ENCODE results near the gene OR5K4. TPM values are rescaled to one million over a fixed set of nuclear protein-coding genes. Genes with fewer than 3 reads are reported as not detected.
A peak's percentile ranks its signal among the peaks of the same experiment; 100 is the strongest.

OR5K4 gene
- total and polyA plus RNA-seq, 2 experiments from 2014 or later = not detected

DNA sequence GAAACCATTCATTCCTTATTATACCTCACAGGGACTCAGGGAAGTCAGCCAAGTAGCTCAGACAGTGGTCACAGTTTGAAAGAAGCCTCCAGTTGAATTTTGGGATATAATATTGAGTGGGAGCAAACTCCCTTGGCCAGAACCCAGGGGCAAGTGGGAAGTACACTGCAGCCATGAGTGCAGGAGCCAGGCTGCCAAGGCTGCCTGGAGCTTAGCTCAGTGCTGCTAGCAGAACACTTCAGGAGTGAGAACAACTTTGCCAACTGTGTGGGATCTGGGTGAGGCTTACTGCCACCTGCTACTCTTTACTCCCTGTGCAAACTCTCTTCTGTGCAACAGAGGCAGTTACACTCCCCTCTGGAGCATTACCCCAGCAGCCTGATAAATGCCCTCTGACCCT is 41.4 kb downstream of the OR5K4 start:
- H3K4me2 ChIP-seq = no peak overlapping the region
- Mint-ChIP-seq H3K4me1 (peaks cover 8% of the 10 kb centered on the region), H3K27ac (no peak overlapping the region), H3K4me3 (no peak overlapping the region), H3K27me3 (ENCODE audit: insufficient read depth, low read depth, poor library complexity) (no peaks in the 10 kb centered on the region), H3K36me3 (ENCODE audit: low read depth) (peaks cover 15% of the 10 kb centered on the region), H3K9me3 (peaks cover 35% of the 10 kb centered on the region)
- H3K79me2 ChIP-seq (replicated peaks; ENCODE audit: insufficient read depth) = no peaks in the 10 kb centered on the region
- no peaks in the 10 kb centered on the region; the same call in 1 of the 2 replicates for H3K4me1 ChIP-seq (ENCODE audit: insufficient read depth)
- no peaks in the 10 kb centered on the region for H3K27me3 ChIP-seq (ENCODE audit: insufficient read depth)
- H3F3A ChIP-seq (replicated peaks; ENCODE audit: low read depth) = no peaks in the 10 kb centered on the region
- H3K9me2 ChIP-seq (ENCODE audit: insufficient read depth) = no peaks in the 10 kb centered on the region; the same call in 1 of the 2 replicates
- H3K27ac ChIP-seq (ENCODE audit: low read depth) = no peak overlapping the region
- H3K4me3 ChIP-seq = no peak overlapping the region
- TF ChIP-seq, protein P1, sequence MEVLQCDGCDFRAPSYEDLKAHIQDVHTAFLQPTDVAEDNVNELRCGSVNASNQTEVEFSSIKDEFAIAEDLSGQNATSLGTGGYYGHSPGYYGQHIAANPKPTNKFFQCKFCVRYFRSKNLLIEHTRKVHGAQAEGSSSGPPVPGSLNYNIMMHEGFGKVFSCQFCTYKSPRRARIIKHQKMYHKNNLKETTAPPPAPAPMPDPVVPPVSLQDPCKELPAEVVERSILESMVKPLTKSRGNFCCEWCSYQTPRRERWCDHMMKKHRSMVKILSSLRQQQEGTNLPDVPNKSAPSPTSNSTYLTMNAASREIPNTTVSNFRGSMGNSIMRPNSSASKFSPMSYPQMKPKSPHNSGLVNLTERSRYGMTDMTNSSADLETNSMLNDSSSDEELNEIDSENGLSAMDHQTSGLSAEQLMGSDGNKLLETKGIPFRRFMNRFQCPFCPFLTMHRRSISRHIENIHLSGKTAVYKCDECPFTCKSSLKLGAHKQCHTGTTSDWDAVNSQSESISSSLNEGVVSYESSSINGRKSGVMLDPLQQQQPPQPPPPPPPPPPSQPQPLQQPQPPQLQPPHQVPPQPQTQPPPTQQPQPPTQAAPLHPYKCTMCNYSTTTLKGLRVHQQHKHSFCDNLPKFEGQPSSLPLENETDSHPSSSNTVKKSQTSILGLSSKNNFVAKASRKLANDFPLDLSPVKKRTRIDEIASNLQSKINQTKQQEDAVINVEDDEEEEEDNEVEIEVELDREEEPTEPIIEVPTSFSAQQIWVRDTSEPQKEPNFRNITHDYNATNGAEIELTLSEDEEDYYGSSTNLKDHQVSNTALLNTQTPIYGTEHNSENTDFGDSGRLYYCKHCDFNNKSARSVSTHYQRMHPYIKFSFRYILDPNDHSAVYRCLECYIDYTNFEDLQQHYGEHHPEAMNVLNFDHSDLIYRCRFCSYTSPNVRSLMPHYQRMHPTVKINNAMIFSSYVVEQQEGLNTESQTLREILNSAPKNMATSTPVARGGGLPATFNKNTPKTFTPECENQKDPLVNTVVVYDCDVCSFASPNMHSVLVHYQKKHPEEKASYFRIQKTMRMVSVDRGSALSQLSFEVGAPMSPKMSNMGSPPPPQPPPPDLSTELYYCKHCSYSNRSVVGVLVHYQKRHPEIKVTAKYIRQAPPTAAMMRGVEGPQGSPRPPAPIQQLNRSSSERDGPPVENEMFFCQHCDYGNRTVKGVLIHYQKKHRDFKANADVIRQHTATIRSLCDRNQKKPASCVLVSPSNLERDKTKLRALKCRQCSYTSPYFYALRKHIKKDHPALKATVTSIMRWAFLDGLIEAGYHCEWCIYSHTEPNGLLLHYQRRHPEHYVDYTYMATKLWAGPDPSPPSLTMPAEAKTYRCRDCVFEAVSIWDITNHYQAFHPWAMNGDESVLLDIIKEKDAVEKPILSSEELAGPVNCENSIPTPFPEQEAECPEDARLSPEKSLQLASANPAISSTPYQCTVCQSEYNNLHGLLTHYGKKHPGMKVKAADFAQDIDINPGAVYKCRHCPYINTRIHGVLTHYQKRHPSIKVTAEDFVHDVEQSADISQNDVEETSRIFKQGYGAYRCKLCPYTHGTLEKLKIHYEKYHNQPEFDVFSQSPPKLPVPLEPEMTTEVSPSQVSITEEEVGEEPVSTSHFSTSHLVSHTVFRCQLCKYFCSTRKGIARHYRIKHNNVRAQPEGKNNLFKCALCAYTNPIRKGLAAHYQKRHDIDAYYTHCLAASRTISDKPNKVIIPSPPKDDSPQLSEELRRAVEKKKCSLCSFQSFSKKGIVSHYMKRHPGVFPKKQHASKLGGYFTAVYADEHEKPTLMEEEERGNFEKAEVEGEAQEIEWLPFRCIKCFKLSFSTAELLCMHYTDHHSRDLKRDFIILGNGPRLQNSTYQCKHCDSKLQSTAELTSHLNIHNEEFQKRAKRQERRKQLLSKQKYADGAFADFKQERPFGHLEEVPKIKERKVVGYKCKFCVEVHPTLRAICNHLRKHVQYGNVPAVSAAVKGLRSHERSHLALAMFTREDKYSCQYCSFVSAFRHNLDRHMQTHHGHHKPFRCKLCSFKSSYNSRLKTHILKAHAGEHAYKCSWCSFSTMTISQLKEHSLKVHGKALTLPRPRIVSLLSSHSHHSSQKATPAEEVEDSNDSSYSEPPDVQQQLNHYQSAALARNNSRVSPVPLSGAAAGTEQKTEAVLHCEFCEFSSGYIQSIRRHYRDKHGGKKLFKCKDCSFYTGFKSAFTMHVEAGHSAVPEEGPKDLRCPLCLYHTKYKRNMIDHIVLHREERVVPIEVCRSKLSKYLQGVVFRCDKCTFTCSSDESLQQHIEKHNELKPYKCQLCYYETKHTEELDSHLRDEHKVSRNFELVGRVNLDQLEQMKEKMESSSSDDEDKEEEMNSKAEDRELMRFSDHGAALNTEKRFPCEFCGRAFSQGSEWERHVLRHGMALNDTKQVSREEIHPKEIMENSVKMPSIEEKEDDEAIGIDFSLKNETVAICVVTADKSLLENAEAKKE (CRISPR knock-in tag; IDR thresholded peaks at IDR 0.05) = no peak
- TF ChIP-seq, protein P2, sequence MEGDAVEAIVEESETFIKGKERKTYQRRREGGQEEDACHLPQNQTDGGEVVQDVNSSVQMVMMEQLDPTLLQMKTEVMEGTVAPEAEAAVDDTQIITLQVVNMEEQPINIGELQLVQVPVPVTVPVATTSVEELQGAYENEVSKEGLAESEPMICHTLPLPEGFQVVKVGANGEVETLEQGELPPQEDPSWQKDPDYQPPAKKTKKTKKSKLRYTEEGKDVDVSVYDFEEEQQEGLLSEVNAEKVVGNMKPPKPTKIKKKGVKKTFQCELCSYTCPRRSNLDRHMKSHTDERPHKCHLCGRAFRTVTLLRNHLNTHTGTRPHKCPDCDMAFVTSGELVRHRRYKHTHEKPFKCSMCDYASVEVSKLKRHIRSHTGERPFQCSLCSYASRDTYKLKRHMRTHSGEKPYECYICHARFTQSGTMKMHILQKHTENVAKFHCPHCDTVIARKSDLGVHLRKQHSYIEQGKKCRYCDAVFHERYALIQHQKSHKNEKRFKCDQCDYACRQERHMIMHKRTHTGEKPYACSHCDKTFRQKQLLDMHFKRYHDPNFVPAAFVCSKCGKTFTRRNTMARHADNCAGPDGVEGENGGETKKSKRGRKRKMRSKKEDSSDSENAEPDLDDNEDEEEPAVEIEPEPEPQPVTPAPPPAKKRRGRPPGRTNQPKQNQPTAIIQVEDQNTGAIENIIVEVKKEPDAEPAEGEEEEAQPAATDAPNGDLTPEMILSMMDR (conservative IDR thresholded peaks at IDR 0.05; ENCODE audit: low read depth in 2 of 2) = no peak
- TF ChIP-seq ZNF114 (CRISPR knock-in tag; IDR thresholded peaks at IDR 0.05) (no peak), EZH2 (IDR thresholded peaks at IDR 0.05; ENCODE audit: low read depth, unreplicated experiment) (no peak), POLR2AphosphoS5 (IDR thresholded peaks at IDR 0.05; ENCODE audit: low read depth) (no peak), NANOG (IDR thresholded peaks at IDR 0.05; ENCODE audit: borderline replicate concordance) (no peak), JUNB (IDR thresholded peaks at IDR 0.05; ENCODE audit: unreplicated experiment) (no peak), STAT1 (IDR thresholded peaks at IDR 0.05; ENCODE audit: unreplicated experiment) (no peak), CREB1 (CRISPR knock-in tag; IDR thresholded peaks at IDR 0.05; ENCODE audit: low read depth) (no peak), EZH2phosphoT487 (IDR thresholded peaks at IDR 0.05; ENCODE audit: unreplicated experiment) (no peak), ZNF331 (CRISPR knock-in tag; IDR thresholded peaks at IDR 0.05; ENCODE audit: low read depth) (no peak)
- TF ChIP-seq, protein P3, sequence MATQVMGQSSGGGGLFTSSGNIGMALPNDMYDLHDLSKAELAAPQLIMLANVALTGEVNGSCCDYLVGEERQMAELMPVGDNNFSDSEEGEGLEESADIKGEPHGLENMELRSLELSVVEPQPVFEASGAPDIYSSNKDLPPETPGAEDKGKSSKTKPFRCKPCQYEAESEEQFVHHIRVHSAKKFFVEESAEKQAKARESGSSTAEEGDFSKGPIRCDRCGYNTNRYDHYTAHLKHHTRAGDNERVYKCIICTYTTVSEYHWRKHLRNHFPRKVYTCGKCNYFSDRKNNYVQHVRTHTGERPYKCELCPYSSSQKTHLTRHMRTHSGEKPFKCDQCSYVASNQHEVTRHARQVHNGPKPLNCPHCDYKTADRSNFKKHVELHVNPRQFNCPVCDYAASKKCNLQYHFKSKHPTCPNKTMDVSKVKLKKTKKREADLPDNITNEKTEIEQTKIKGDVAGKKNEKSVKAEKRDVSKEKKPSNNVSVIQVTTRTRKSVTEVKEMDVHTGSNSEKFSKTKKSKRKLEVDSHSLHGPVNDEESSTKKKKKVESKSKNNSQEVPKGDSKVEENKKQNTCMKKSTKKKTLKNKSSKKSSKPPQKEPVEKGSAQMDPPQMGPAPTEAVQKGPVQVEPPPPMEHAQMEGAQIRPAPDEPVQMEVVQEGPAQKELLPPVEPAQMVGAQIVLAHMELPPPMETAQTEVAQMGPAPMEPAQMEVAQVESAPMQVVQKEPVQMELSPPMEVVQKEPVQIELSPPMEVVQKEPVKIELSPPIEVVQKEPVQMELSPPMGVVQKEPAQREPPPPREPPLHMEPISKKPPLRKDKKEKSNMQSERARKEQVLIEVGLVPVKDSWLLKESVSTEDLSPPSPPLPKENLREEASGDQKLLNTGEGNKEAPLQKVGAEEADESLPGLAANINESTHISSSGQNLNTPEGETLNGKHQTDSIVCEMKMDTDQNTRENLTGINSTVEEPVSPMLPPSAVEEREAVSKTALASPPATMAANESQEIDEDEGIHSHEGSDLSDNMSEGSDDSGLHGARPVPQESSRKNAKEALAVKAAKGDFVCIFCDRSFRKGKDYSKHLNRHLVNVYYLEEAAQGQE (IDR thresholded peaks at IDR 0.05; ENCODE audit: unreplicated experiment) = no peak
- TF ChIP-seq, protein P4, sequence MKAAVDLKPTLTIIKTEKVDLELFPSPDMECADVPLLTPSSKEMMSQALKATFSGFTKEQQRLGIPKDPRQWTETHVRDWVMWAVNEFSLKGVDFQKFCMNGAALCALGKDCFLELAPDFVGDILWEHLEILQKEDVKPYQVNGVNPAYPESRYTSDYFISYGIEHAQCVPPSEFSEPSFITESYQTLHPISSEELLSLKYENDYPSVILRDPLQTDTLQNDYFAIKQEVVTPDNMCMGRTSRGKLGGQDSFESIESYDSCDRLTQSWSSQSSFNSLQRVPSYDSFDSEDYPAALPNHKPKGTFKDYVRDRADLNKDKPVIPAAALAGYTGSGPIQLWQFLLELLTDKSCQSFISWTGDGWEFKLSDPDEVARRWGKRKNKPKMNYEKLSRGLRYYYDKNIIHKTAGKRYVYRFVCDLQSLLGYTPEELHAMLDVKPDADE (IDR thresholded peaks at IDR 0.05) = no peak
- no peaks in the 10 kb centered on the region for H4K20me1 ChIP-seq (replicated peaks; ENCODE audit: insufficient read depth)
- ATAC-seq (no peak), DNase-seq (ENCODE audit: low spot score) (no peak)
- peak overlapping the region; percentile 44; the same call in 1 of the 2 replicates for H2AFZ ChIP-seq
- peaks cover 5% of the 10 kb centered on the region; the same call in 1 of the 2 replicates for H3K36me3 ChIP-seq (ENCODE audit: insufficient read depth)
